ENCODE measurements around the gene CUTA. TPM values are rescaled to one million over a fixed set of nuclear protein-coding genes. Genes with fewer than 3 reads are reported as not detected.

The CUTA gene
- polyA plus RNA-seq, 1 of the 3 experiments (the other 2 are of a cell fraction), result 444 TPM

DNA sequence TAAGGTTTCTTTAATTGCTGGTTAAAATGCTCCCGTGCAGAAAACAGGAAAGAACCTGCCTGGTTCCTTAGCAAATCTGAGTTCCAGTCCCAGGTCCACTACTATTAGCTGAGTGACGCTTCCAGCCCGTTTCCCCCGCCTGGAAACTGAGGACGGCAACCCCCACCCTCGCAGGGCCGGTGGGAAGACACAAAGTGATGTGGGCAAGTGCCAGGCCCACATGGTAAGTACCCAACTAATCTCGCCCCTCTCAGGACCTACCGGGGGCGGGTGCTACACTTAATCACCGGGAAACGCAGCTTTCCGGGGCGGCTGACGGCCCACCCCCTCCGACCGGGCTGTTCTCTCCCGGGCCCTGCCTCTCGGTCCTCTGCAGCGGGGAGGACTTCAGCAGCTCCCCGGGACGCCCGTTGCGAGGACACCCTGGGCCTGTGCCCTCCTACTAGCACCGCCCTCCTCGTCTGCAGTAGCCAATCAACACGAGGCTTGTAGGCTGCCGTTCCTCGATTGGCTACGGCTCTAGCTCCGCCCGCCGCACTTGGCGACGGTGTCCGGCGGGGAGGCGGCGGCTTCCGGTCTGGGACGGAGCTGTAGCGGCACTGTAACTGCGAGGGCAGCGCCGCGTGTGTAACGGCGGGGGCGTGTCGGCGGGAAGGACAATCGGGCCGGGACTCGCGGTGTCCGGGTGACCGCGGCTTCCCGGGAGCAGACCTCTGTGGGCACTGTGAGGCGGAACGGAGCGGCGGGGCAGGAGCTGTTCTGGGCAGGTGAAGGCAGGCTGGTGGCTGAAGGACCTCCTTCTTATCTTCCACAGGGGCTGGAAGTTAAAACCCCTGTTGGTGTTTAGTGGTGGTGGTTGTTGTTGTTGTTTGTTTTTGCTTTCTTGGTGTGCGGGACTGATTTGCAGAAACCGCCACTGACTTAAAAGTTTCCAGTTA, 36.4 kb upstream of the CUTA start, which contains the start of gene ZBTB9 (continued):
- TF ChIP-seq, protein P1, sequence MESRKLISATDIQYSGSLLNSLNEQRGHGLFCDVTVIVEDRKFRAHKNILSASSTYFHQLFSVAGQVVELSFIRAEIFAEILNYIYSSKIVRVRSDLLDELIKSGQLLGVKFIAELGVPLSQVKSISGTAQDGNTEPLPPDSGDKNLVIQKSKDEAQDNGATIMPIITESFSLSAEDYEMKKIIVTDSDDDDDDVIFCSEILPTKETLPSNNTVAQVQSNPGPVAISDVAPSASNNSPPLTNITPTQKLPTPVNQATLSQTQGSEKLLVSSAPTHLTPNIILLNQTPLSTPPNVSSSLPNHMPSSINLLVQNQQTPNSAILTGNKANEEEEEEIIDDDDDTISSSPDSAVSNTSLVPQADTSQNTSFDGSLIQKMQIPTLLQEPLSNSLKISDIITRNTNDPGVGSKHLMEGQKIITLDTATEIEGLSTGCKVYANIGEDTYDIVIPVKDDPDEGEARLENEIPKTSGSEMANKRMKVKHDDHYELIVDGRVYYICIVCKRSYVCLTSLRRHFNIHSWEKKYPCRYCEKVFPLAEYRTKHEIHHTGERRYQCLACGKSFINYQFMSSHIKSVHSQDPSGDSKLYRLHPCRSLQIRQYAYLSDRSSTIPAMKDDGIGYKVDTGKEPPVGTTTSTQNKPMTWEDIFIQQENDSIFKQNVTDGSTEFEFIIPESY (IDR thresholded peaks at IDR 0.05; ENCODE audit: borderline replicate concordance, low read depth), result 0 out of 2 replicates have a peak, but pooled peaks have one; percentile 17
- no peak for TF ChIP-seq RFX5 (IDR thresholded peaks at IDR 0.05; ENCODE audit: low read length)
- TF ChIP-seq, protein P2, sequence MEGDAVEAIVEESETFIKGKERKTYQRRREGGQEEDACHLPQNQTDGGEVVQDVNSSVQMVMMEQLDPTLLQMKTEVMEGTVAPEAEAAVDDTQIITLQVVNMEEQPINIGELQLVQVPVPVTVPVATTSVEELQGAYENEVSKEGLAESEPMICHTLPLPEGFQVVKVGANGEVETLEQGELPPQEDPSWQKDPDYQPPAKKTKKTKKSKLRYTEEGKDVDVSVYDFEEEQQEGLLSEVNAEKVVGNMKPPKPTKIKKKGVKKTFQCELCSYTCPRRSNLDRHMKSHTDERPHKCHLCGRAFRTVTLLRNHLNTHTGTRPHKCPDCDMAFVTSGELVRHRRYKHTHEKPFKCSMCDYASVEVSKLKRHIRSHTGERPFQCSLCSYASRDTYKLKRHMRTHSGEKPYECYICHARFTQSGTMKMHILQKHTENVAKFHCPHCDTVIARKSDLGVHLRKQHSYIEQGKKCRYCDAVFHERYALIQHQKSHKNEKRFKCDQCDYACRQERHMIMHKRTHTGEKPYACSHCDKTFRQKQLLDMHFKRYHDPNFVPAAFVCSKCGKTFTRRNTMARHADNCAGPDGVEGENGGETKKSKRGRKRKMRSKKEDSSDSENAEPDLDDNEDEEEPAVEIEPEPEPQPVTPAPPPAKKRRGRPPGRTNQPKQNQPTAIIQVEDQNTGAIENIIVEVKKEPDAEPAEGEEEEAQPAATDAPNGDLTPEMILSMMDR (IDR thresholded peaks at IDR 0.05), result no peak
- TF ChIP-seq, protein P3, sequence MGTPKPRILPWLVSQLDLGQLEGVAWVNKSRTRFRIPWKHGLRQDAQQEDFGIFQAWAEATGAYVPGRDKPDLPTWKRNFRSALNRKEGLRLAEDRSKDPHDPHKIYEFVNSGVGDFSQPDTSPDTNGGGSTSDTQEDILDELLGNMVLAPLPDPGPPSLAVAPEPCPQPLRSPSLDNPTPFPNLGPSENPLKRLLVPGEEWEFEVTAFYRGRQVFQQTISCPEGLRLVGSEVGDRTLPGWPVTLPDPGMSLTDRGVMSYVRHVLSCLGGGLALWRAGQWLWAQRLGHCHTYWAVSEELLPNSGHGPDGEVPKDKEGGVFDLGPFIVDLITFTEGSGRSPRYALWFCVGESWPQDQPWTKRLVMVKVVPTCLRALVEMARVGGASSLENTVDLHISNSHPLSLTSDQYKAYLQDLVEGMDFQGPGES (IDR thresholded peaks at IDR 0.05; ENCODE audit: low read depth, low read length), result peak; percentile 60
- TF ChIP-seq JUND (IDR thresholded peaks at IDR 0.05), result no peak
- no peak for TF ChIP-seq EZH2phosphoT487 (IDR thresholded peaks at IDR 0.05; ENCODE audit: borderline replicate concordance, low read depth)
- no peak for TF ChIP-seq EP300 (IDR thresholded peaks at IDR 0.05; ENCODE audit: borderline replicate concordance in 1 of 2, low read depth in 1 of 2, low read length in 1 of 2)
- TF ChIP-seq CHD2 (IDR thresholded peaks at IDR 0.05; ENCODE audit: low read length, partially characterized antibody), result peak; percentile 80
- TF ChIP-seq MXI1 (IDR thresholded peaks at IDR 0.05; ENCODE audit: low read depth, low read length), result peak; percentile 96

DNA sequence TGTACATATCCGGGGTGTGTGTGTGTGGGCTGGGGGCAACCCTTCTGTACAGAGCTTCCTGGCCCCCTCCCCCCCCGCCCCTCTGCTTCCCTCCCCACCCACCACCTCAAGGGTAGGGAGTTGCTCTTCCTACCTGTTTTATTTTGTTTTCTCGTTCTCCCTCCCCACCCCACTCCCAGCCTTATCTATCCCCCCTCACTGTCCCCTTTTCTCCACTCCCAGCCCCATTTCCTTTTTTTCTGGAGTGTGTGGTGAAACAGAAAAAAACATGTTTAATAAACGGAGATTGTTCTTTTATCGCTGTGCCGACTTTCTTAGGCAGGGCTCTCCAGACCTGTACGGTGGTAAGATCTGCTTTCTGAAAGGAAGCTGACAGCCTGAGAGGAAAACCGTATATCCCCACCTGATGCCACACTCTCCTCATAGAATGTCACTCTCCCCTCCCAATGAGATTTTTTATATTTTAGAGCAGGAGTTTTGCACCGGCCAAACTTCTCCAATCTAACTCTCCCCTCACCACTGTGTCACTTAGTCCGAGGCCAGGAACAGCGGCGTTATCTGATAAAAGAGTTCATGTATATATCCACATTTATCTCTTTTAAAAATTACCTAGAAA, 35.6 kb upstream of the CUTA start:
- peaks cover 0 to 21% of the 10 kb centered on the region in 2 experiments; a peak in 1 of 4 replicates for H3K4me1 ChIP-seq (ENCODE audit: control insufficient read depth in 1 of 2, insufficient read depth in 2 of 2, low read depth in 1 of 2, low read length in 1 of 2)
- CTCF ChIA-PET, result interaction anchor here (0.9 to 1.8 kb wide), 3 partner anchors 14 to 136 kb away, joined by 3 to 8 read pairs (median 3); no protein-coding TSS in a partner anchor
- peaks cover 32% of the 10 kb centered on the region for H3K79me2 ChIP-seq (ENCODE audit: insufficient read depth)
- peaks cover 17% of the 10 kb centered on the region for H3F3A ChIP-seq (replicated peaks; ENCODE audit: insufficient read depth)
- no peak for TF ChIP-seq RFX5 (IDR thresholded peaks at IDR 0.05; ENCODE audit: low read length)
- 0 out of 2 replicates have a peak, but pooled peaks have one; percentile 3 for TF ChIP-seq JUND (IDR thresholded peaks at IDR 0.05)
- H3K9me2 ChIP-seq, result no peaks in the 10 kb centered on the region
- peak overlapping the region; percentile 71 for H3K9ac ChIP-seq
- H2AFZ ChIP-seq (ENCODE audit: low read depth), result 0 out of 2 replicates have a peak overlapping the region, but pooled peaks have one; percentile 45
- WGBS (ENCODE audit: low lambda C conversion rate), result 4% methylated on average over 12 of the region's 12 CpGs
- peaks cover 10 to 30% of the 10 kb centered on the region in 2 experiments for H3K36me3 ChIP-seq (replicated peaks in 1 of 2; ENCODE audit: control insufficient read depth in 1 of 2, insufficient read depth in 2 of 2, low read length in 1 of 2)
- no peaks in the 10 kb centered on the region for H3K27me3 ChIP-seq (ENCODE audit: insufficient read depth)
- H3K4me2 ChIP-seq, result peak overlapping the region; percentile 82
- POLR2A ChIA-PET, result interaction anchor here (0.9 to 1.5 kb wide), 4 partner anchors 8 to 126 kb away, joined by 3 to 8 read pairs (median 4); partner anchors contain the start of genes BAK1 and CUTA
- H3K4me3 ChIP-seq (ENCODE audit: low read depth in 2 of 2, low read length in 1 of 2), result peak overlapping the region; percentile 81 to 85
- DNase-seq, result peak; percentile 51
- H4K20me1 ChIP-seq (ENCODE audit: insufficient read depth), result no peaks in the 10 kb centered on the region
- no peaks in the 10 kb centered on the region for H3K9me3 ChIP-seq
- peak overlapping the region; percentile 57 to 79; a peak in 3 of 4 replicates for H3K27ac ChIP-seq (ENCODE audit: low read depth in 2 of 2, low read length in 1 of 2)

Measured in SK-N-SH (cell line).